RPMI8226 (cell line): Measurements from ENCODE around the gene NEGR1.

ENCODE experiments used
- DNase-seq: peaks from one replicate; pipeline ENCODE4 v3.0.0-alpha.2; 2015

The NEGR1 gene

DNA sequence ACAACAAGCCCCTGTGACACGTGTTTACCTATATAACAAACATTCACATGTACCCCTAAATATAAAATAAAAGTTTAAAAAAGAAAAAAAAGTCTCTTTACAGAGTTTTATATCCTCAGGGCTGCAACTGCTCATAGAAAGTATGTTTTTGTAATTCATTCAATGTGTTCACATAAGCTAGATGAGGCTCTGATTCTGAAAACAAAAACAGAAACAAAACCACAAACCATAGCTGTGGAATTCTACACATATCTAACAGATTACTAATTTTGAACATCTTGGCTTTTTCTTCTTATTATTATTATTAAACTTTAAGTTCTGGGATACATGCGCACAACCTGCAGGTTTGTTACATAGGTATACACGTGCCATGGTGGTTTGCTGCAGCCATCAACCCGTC is 621.9 kb downstream of the NEGR1 start:
- DNase-seq: no peak

- DNase-seq: no peak
Measured at GRCh38 chr1:71657891-71658679, 624.3 kb downstream of the NEGR1 start.

GRCh38 chr1:71656902-71657301 is 625.4 kb downstream of the NEGR1 start:
- DNase-seq: no peak

GRCh38 chr1:71655604-71656003 is 626.7 kb downstream of the NEGR1 start:
- DNase-seq: no peak

- no peak for DNase-seq
Measured at GRCh38 chr1:71653952-71654351, 628.4 kb downstream of the NEGR1 start.

DNA sequence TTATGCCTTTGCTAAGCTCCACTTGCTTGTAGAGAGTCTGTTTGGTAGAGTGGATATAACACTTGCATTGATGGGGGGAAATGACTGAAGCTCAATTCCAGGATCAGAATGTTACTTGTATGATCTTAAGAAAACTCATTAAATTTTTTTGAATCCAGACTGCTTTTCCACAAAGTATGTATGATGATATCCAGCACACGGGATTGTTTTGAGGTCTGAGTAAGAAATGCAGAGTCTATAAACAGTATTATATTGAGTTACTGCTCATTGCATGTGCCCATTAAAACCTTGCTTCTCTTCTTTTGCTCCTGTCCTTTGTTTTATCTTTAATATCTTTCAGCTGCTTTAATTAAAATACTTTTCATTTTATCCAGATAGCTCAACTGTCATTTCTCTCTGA is 631.1 kb downstream of the NEGR1 start:
- DNase-seq: no peak

DNA sequence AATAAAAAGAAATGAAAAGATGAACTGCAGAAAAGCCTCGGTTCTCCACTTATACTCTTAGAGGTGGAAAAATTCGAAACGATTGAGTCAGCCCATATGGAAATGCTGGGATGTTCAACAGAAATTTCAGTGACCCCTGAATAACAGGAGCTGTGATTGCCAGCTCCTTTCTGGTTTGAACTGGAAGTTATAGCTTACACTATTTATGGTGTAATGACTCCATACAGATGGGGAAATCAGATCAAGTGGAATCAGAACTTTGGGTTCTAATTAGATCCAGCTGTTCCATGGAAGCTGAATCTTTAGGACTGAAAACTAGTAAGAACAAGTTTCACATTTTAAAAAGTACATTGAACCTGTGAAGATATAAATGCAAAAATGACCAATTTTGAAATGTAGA is 632.2 kb downstream of the NEGR1 start:
- no peak for DNase-seq

- no peak for DNase-seq
Measured at GRCh38 chr1:71649608-71650007, 632.7 kb downstream of the NEGR1 start.

DNA sequence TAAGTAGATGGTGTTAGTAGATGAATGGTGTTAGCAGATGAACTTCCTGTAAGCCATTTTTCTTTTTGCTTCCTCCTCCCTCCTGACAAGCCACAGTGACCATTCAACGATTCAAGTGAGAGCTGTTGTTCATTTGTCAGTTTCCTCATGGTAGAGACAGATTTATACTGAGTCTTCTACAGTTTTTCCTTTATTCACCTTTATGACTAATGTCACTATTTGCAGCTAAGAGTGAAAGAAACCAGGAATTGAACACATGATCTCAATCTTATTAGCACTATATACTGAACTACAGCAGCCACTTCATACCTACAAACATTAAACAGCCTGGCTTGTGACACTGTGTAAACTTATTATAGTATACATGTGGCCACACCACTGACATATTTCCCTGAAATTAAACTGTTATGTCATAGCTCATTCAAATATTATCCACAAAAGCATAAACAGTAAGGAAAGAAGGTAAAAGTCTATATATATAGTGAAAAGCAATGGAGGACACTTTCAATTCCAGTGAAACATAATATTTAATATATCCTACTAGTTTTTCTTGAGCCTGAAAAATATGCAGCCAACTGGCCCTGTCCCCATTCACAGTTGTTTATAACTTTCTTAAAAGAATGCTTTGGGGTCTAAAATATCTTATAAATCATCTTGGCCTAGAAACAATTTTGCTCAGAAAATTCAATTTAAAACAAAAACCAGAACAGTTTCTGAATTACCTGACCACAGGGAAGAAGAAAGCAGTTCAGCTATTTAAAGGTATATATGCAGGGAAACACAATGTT is 634.6 kb downstream of the NEGR1 start:
- DNase-seq: no peak

DNA sequence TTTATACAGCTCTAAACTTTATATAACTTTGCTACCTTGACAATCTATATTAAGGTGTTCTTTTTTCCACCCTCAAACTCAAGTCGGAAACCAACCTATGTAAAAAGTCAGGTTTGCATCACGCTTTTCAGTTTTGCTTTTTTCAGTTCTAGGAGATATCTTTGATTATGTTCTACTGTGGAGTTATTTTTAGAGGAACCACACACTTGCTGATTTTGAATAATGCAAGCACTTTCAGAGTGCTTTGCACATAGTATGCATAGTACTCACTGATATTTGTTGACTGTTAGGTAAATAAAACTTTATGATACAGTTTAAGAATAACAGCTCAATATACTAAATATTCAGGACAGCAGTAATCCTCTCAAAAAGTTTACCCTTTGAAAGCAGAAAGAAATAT is 637.3 kb downstream of the NEGR1 start:
- DNase-seq: no peak

DNA sequence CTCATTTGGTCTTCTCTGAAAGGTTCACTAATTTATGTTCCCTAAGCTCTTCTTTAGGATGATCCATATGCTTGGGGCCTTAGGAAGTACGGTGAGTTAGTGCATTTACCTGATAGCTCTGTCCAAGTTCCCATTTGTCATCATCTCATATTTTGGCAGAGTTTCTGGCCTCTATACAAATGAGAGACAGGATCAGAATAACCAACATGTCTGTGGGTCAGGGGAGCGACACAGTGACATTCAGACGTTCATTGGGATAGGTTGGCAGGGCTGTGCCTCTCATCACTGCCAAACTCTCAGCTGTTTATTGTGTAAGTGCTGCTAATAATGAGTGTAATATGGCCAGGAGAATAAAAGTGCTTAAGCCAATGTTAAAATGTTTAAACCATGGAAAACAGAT is 640.4 kb downstream of the NEGR1 start:
- DNase-seq: no peak

DNA sequence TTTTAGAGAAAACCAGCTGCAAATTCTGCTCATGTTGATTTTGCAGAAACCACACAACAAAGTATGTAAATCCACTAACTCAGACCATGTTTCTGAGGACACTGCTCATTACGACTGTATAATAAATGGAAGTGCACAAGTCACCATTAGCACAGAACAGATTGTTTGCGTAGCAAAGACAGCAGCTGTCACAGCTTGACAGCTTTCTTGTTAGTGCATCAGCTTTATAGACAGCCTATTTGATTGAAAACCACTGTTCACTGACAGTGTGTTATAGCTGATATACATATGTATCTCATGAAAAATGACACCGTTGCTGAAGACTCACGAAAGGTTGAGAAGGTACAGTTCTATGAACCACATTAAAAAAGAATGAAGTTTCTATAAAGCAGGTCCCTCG is 641.3 kb downstream of the NEGR1 start:
- DNase-seq: no peak

DNA sequence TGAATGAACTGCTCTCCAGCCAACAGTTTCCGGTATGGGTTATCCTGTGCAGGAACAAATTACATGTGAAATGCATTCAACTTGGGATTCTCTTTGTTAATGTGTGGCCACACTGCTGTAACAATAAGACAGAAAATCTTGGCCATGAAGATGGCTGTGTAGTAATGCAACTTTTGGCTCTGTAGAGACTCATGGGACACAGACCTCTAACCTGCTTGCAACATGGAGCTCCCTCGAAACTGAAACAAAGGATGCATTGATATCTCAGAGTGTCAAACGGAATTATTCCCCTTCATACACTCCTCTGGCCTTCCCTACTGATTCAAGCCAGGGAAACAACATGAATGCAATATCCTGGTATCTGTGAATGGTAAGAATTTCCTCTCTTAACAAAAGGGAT is 642.2 kb downstream of the NEGR1 start:
- no peak for DNase-seq

DNA sequence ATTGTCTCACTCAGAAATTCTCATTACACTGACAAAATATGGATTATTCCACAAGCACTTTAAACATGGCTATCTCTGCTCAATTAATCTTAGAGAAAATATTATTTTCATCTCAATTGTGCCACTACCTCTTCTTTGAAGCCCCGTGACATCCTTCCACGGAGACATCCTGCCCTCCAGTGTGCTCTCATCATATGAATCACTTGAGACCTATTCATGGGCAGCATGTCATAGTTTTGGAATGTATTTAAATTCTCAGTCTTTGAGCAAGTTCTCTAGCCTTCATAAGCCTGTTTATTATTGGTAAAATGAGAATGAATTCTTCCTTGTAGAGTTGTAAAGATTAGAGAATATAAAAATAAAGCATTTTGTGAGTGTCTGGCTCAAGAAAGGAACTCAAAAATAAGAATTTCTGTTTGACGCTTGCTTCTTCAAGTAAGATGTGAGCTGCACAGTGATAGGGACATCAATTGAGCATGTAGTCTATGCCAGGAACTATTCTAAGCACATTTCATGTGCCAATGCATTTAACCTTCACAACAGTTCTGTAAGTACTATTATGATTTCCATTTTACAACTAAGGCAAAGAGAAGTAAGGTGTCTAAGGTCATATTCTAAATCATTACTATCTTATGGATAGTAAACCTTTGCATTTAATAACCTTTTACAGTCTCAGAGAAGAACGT is 644.1 kb downstream of the NEGR1 start:
- no peak for DNase-seq

DNA sequence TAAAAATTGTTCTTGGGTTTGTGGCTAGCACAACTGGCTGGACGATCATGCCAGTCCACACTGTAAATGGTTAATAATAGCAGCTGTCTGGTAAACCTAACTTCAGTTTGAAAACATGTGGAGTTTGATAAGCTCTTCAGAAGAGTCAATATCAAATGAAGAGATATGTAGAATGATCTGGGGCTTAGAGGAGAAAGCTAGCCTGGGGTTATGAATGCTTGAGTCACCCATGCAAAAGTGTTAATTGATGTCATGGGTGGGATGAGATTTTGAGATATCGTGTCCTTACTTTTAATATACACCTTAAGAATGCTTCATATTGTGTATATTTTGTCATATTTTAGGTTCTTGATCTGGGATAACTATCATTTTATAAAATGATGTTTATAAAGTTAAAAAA is 646.8 kb downstream of the NEGR1 start:
- DNase-seq: no peak

DNA sequence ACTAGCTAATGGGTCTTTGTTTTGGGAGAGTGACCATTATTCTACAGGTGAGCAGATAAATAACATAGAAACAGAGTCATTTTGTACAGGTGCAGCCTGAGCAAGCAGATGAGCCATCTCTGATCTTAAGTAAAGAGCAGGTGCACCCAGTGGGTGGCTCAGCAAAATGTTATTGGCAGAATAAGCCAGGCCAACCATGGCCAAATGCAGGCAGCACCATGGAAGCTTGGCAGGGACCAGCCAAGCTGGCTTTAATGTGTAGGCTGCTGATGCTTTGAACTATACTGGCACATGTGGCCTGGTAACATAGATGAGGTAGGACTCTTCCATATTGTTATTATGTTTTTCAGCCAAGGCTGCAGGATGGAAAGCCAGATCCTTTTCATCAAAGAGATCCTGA is 648.2 kb downstream of the NEGR1 start:
- no peak for DNase-seq

GRCh38 chr1:71630073-71630472 is 652.3 kb downstream of the NEGR1 start:
- DNase-seq: no peak

DNA sequence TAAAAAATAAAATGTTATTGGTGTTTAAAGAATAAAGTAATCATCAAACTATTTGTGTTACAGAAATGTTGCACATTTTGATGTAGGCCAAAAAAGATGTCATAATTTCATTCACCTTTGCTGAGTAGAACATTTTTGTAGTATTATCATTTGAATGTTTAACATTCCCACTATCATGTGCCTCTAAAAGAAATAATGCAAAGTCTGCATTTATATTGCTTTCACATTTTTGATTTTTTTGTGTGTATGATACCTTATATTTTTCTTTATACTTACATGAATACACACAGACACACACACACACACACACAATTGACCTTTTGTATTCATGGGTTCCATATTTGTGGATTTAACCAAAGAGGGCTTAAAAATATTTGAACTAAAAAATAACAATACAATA is 657.3 kb downstream of the NEGR1 start:
- DNase-seq: no peak

DNA sequence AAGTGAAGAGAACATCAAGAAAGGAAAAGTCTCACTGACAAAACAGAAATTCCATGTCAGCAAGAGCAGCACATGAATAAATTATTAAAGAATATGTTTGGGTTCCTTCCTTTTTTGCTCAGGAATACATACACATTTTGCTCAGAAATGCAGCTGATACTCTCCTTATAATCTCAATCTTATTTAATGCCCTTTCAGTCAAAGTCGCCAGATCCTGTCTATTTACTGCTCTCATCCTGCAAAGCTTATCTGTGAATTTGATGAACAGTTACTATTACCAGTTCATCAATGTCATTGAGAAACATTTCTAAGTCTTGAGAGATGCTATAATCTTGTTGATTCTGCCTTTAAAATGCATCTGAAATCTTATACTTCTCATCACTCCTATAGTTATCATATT is 658.5 kb downstream of the NEGR1 start:
- DNase-seq: no peak

DNA sequence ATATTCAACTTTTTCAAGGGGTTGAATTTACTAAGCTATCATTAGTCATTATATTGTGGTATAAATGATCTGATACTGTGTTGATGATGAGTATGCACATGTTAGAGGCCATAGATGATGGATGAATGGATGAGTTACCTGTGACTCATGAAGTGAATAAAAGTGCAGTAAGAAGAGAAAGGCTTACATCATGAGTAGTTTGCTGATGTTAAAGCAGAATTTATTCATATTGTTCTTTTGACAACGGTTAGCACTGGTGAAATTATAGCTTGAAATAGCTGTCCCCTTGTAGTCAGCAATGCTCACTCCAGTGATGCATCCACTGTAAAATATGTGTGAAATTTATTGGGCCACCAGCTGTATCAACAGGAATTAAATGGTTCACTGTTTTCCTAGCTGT is 660.6 kb downstream of the NEGR1 start:
- no peak for DNase-seq

DNA sequence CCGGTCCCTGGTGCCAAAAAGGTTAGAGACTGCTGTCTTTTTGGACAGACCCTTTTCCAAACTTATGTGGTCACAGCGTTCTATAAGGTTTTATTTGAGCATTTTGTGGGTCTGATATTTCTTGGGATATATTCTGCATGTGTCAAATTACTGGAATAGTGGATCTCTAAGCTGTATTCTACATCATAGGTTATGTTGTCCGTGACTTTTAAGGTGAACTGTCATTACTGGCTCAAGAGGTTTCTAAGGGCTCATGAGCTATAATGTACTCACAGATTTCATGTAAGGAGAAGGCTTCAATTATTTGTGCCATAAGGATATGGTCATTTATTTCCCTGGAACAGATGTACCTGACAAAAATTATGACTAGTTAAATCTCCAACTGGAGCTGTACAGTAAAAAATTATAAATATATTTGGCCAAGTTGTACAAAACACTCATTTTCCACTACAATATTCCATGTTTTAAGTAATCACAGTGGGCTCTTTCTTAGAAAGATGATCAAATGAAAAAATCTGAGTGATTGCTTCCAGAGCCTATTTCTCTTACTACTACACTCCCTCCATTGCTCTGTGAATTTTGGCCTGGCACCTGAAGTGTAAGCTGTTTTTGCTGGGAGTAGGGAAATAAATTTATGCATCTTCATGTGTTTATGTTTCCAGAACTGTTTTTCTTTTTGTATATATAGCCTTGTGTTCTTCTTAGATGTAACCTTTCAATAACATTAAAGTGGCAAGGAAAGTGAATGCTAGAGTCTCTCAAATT is 663.4 kb downstream of the NEGR1 start:
- DNase-seq: no peak

DNA sequence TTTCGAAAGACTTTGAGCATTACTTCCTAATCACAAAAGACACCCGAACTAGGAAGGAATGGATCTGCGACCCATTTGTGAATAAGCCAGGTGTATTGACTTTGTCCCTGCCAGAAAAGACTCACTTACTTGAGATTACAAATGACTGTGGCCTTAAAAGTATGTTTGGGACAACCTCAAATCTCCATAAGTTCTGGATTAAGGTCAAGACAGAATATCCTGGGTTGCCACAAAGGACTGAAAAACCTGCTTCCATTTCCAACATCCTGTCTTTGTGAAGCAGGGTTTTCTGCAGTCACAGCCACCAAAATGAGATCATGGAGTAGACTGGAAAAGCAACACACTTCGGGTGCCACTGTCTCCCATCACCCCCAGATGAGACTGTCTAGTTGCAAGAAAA is 664.1 kb downstream of the NEGR1 start:
- DNase-seq: no peak

DNA sequence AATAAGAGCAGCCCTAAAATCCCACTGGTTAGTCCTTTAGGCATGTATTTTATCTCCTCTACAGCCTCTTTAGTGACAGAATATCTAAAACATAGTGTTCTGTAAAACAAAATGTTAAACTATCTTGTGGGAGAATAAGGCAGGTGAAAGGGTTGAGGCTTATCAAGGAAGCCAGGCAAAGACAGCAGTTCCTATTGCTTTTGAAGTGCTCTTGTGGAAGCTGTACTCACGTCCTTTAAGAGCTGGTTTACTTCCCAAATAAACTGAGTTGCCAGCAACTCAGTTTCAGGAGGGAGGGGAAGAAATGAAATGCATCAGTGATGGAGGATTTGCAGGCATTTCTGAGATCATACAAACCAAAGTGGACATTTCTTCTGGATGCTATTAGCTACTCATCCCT is 671.9 kb downstream of the NEGR1 start:
- no peak for DNase-seq
